Gastrocnemius medialis (tissue), 4 donors: ENCODE results near the gene COLEC12.

Experiments
- POLR2A ChIP-seq, 2 donors: fragments of 450-650 bp; IDR thresholded peaks; one replicate each; pipeline ENCODE4 v1.6.1; 2017; ENCODE audit warnings: antibody characterized with exemption in 2 of 2, mild to moderate bottlenecking in 2 of 2, moderate library complexity in 2 of 2
- TF ChIP-seq, protein P1 (sequence below), 5 experiments: fragments of 450-650 bp in 3 of 5; fragments of 200-600 bp in 2 of 5; sonication (generic) in 2 of 5; IDR thresholded peaks in 4 of 5; conservative IDR thresholded peaks in 1 of 5; 1 replicate in 4 of 5; 2 replicates in 1 of 5; pipeline ENCODE4 v1.5.1; 2016 to 2019; ENCODE audit warnings: antibody characterized with exemption in 5 of 5, mild to moderate bottlenecking in 3 of 5, moderate library complexity in 3 of 5

- TF ChIP-seq, protein P1, sequence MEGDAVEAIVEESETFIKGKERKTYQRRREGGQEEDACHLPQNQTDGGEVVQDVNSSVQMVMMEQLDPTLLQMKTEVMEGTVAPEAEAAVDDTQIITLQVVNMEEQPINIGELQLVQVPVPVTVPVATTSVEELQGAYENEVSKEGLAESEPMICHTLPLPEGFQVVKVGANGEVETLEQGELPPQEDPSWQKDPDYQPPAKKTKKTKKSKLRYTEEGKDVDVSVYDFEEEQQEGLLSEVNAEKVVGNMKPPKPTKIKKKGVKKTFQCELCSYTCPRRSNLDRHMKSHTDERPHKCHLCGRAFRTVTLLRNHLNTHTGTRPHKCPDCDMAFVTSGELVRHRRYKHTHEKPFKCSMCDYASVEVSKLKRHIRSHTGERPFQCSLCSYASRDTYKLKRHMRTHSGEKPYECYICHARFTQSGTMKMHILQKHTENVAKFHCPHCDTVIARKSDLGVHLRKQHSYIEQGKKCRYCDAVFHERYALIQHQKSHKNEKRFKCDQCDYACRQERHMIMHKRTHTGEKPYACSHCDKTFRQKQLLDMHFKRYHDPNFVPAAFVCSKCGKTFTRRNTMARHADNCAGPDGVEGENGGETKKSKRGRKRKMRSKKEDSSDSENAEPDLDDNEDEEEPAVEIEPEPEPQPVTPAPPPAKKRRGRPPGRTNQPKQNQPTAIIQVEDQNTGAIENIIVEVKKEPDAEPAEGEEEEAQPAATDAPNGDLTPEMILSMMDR (IDR thresholded peaks at IDR 0.05 in 4 of 5, conservative IDR thresholded peaks at IDR 0.05 in 1 of 5), result no peak
- no peak for TF ChIP-seq POLR2A (IDR thresholded peaks at IDR 0.05)
Measured at GRCh38 chr18:332007-332406, 168.5 kb downstream of the COLEC12 start.
